ENCODE measurements around the gene PLVAP. TPM values are rescaled to one million over a fixed set of nuclear protein-coding genes. Genes with fewer than 3 reads are reported as not detected.
"Not testable (repeated sequence)": the region's sequence is repeated elsewhere in the genome, so short reads cannot be mapped to it uniquely, and the experiment has no call there.

PLVAP gene
- total RNA-seq, 1 donor = 0.09 TPM

- TF ChIP-seq CTCF (IDR thresholded peaks at IDR 0.05; ENCODE audit: insufficient read depth, low read length) = no peak
- no peak for DNase-seq (ENCODE audit: low read depth)
- H3K4me3 ChIP-seq (ENCODE audit: low read depth, low read length) = no peak overlapping the region
Observed at GRCh38 chr19:17379221-17379631, 2.1 kb upstream of the PLVAP start.

GRCh38 chr19:17378271-17378670 is 1.1 kb upstream of the PLVAP start:
- H3K4me3 ChIP-seq (ENCODE audit: low read depth, low read length) = no peak overlapping the region
- TF ChIP-seq CTCF (IDR thresholded peaks at IDR 0.05; ENCODE audit: insufficient read depth, low read length) = no peak
- DNase-seq (ENCODE audit: low read depth) = no peak

- no peak for TF ChIP-seq CTCF (IDR thresholded peaks at IDR 0.05; ENCODE audit: insufficient read depth, low read length)
- DNase-seq (ENCODE audit: low read depth) = peak; percentile 80
- no peak overlapping the region for H3K4me3 ChIP-seq (ENCODE audit: low read depth, low read length)
Observed at GRCh38 chr19:17370026-17370587, 7.0 kb downstream of the PLVAP start.

- H3K4me3 ChIP-seq (ENCODE audit: low read depth, low read length) = no peak overlapping the region
- TF ChIP-seq CTCF (IDR thresholded peaks at IDR 0.05; ENCODE audit: insufficient read depth, low read length) = no peak
- DNase-seq (ENCODE audit: low read depth) = no peak
Observed at GRCh38 chr19:17365361-17365760, 11.8 kb downstream of the PLVAP start.

GRCh38 chr19:17363852-17364605 is 13.1 kb downstream of the PLVAP start:
- not testable (repeated sequence) for H3K4me3 ChIP-seq (ENCODE audit: low read depth, low read length); DNase-seq (ENCODE audit: low read depth)

GRCh38 chr19:17359905-17360800 is 17.0 kb downstream of the PLVAP start:
- no peak for DNase-seq (ENCODE audit: low read depth)
- TF ChIP-seq CTCF (IDR thresholded peaks at IDR 0.05; ENCODE audit: insufficient read depth, low read length) = no peak
- no peak overlapping the region for H3K4me3 ChIP-seq (ENCODE audit: low read depth, low read length)

- H3K4me3 ChIP-seq (ENCODE audit: low read depth, low read length) = no peak overlapping the region
- no peak for TF ChIP-seq CTCF (IDR thresholded peaks at IDR 0.05; ENCODE audit: insufficient read depth, low read length)
- DNase-seq (ENCODE audit: low read depth) = no peak
Observed at GRCh38 chr19:17358395-17358794, 18.7 kb downstream of the PLVAP start.

All from fibroblast of the aortic adventitia (primary cell).